RPMI7951 (cell line): Measurements from ENCODE around the gene INPP4B. TPM values are rescaled to one million over a fixed set of nuclear protein-coding genes. Genes with fewer than 3 reads are reported as not detected.
"Not testable (repeated sequence)": the region's sequence is repeated elsewhere in the genome, so short reads cannot be mapped to it uniquely, and the experiment has no call there.

ENCODE experiments used
- DNase-seq: peaks from one replicate; pipeline ENCODE4 v3.0.0-alpha.2; 2012; ENCODE audit warnings: low read depth
- total RNA-seq: library from RNA; depleted of rRNA; stranded (reverse); fragments of >200 nt; shearing (Covaris generic); gene quantifications from 2 replicates; pipeline ENCODE4 v1.2.3, GENCODE V29; 2014

INPP4B gene
- total RNA-seq, 1 experiment from 2014 or later, result 11.7 TPM

- DNase-seq, result no peak
Measured at GRCh38 chr4:142686081-142686480, 160.0 kb downstream of the INPP4B start.

- DNase-seq, result no peak
Measured at GRCh38 chr4:142683997-142684396, 162.1 kb downstream of the INPP4B start.

- DNase-seq, result no peak
Measured at GRCh38 chr4:142683503-142683902, 162.6 kb downstream of the INPP4B start.

GRCh38 chr4:142671516-142671915 lies 174.6 kb downstream of the INPP4B start:
- no peak for DNase-seq

GRCh38 chr4:142663828-142664227 lies 182.3 kb downstream of the INPP4B start:
- DNase-seq, result no peak

GRCh38 chr4:142660728-142661127 lies 185.4 kb downstream of the INPP4B start:
- no peak for DNase-seq

- peak; percentile 12 for DNase-seq
Measured at GRCh38 chr4:142656178-142656577, 189.9 kb downstream of the INPP4B start.

GRCh38 chr4:142648378-142648777 lies 197.7 kb downstream of the INPP4B start:
- no peak for DNase-seq

GRCh38 chr4:142645475-142646108 lies 200.5 kb downstream of the INPP4B start:
- DNase-seq, result peak; percentile 49

GRCh38 chr4:142644628-142645027 lies 201.5 kb downstream of the INPP4B start:
- not testable (repeated sequence) for DNase-seq

- no peak for DNase-seq
Measured at GRCh38 chr4:142637614-142638013, 208.5 kb downstream of the INPP4B start.

GRCh38 chr4:142631836-142632235 lies 214.3 kb downstream of the INPP4B start:
- DNase-seq, result no peak

- peak; percentile 83 for DNase-seq
Measured at GRCh38 chr4:142615324-142615665, 230.8 kb downstream of the INPP4B start.

- peak; percentile 64 for DNase-seq
Measured at GRCh38 chr4:142614621-142615323, 231.3 kb downstream of the INPP4B start.

GRCh38 chr4:142607976-142608375 lies 238.1 kb downstream of the INPP4B start:
- no peak for DNase-seq

- DNase-seq, result no peak
Measured at GRCh38 chr4:142600952-142601351, 245.1 kb downstream of the INPP4B start.

GRCh38 chr4:142598132-142598531 lies 248.0 kb downstream of the INPP4B start:
- DNase-seq, result no peak

- DNase-seq, result no peak
Measured at GRCh38 chr4:142596595-142596994, 249.5 kb downstream of the INPP4B start.

- DNase-seq, result no peak
Measured at GRCh38 chr4:142596121-142596520, 250.0 kb downstream of the INPP4B start.

GRCh38 chr4:142595222-142595871 lies 250.8 kb downstream of the INPP4B start:
- DNase-seq, result no peak

GRCh38 chr4:142585411-142585810 lies 260.7 kb downstream of the INPP4B start:
- DNase-seq, result no peak

GRCh38 chr4:142583708-142584107 lies 262.4 kb downstream of the INPP4B start:
- no peak for DNase-seq

GRCh38 chr4:142582340-142582739 lies 263.8 kb downstream of the INPP4B start:
- no peak for DNase-seq
